ENCODE data around the gene GOSR2.

GOSR2 gene

DNA sequence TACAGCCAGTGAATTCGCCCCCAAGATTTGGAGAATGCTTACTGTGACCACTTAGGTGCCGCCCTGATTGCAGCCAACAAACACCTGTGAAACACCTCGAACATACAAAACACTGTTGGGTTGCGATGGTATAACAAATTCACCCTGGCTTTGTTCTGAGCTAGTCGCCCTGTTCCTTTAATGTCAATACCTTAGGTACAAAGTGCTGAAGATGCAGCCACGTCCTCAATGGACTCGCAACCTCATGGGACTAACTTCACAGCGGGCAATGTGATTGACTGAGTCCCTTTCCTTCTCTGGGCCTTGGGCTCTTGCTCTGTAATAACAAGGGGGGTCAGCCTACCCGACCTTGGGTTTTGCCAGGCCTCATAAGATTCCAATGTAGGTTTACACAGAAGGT lies 28.9 kb upstream of the GOSR2 start:
- Histone ChIP-seq H3F3A (ENCODE audit: low read depth) (no peaks in the 10 kb centered on the region), H3K4me1 (ENCODE audit: insufficient read depth, low read length, poor library complexity, severe bottlenecking) (peaks cover 11% of the 10 kb centered on the region), H4K20me1 (ENCODE audit: insufficient read depth, low read length, poor library complexity, severe bottlenecking) (no peaks in the 10 kb centered on the region), H3K27me3 (ENCODE audit: insufficient read depth, low read length, poor library complexity, severe bottlenecking) (no peaks in the 10 kb centered on the region), H3K36me3 (ENCODE audit: insufficient read depth, low read length) (no peaks in the 10 kb centered on the region), H3K79me2 (ENCODE audit: insufficient read depth, low read length) (no peaks in the 10 kb centered on the region), H3K9ac (ENCODE audit: low read depth, low read length, poor library complexity, severe bottlenecking) (no peak overlapping the region), H3K9me2 (replicated peaks; ENCODE audit: low read depth, low read length) (no peaks in the 10 kb centered on the region), H3K9me3 (ENCODE audit: insufficient read depth, low read depth, low read length) (no peaks in the 10 kb centered on the region), H3K4me2 (ENCODE audit: low read depth, low read length, poor library complexity, severe bottlenecking) (no peak overlapping the region), H3K4me3 (ENCODE audit: low read length, poor library complexity, severe bottlenecking) (no peak overlapping the region), H2AFZ (ENCODE audit: low read length) (no peak overlapping the region)
- TF ChIP-seq EZH2phosphoT487 (IDR thresholded peaks at IDR 0.05; ENCODE audit: borderline replicate concordance): no peak

DNA sequence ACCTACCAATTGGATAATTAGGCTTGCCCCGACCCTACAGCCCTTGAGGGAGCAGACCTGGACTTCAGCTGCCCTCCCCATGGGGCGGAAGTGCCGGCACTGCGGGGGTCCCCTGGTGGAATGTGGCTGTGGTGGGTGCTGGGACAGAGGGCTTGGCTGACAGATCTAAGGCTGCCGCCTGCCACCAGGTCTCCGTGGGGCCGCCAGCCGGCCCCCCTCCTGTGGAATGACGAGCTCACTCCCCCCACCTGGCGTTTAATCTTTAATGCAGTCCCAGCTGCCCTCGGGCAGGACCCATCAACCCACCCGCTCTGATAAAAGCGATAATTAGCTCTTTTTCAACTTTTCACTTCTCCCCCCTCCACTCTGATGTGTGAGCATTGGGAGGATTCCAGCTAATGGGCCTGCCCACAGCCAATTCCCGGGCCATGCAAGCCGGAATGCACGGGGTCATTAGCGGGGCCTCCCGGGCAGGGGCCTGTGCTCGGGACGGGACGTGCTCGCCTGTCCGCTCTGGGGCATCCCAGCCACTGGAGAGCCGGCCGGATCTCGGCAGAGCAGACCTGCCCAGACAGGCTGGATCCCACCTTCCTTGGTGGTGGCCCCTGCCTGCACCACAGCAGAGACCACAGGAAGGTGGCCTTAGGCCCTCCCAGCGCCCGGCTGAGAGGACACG lies 28.3 kb upstream of the GOSR2 start:
- H2AFZ ChIP-seq (ENCODE audit: low read length): no peak overlapping the region
- H3K9me3 ChIP-seq (ENCODE audit: insufficient read depth, low read depth, low read length): no peaks in the 10 kb centered on the region
- H3F3A ChIP-seq (ENCODE audit: low read depth): no peaks in the 10 kb centered on the region
- H3K9me2 ChIP-seq (replicated peaks; ENCODE audit: low read depth, low read length): no peaks in the 10 kb centered on the region
- TF ChIP-seq EZH2phosphoT487 (IDR thresholded peaks at IDR 0.05; ENCODE audit: borderline replicate concordance): no peak
- TF ChIP-seq, protein P1, sequence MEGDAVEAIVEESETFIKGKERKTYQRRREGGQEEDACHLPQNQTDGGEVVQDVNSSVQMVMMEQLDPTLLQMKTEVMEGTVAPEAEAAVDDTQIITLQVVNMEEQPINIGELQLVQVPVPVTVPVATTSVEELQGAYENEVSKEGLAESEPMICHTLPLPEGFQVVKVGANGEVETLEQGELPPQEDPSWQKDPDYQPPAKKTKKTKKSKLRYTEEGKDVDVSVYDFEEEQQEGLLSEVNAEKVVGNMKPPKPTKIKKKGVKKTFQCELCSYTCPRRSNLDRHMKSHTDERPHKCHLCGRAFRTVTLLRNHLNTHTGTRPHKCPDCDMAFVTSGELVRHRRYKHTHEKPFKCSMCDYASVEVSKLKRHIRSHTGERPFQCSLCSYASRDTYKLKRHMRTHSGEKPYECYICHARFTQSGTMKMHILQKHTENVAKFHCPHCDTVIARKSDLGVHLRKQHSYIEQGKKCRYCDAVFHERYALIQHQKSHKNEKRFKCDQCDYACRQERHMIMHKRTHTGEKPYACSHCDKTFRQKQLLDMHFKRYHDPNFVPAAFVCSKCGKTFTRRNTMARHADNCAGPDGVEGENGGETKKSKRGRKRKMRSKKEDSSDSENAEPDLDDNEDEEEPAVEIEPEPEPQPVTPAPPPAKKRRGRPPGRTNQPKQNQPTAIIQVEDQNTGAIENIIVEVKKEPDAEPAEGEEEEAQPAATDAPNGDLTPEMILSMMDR (conservative IDR thresholded peaks at IDR 0.05; ENCODE audit: low read length): no peak
- peaks cover 7% of the 10 kb centered on the region for H3K4me1 ChIP-seq (ENCODE audit: insufficient read depth, low read length, poor library complexity, severe bottlenecking)
- H4K20me1 ChIP-seq (ENCODE audit: insufficient read depth, low read length, poor library complexity, severe bottlenecking): no peaks in the 10 kb centered on the region
- H3K4me3 ChIP-seq (ENCODE audit: low read length, poor library complexity, severe bottlenecking): no peak overlapping the region
- H3K4me2 ChIP-seq (ENCODE audit: low read depth, low read length, poor library complexity, severe bottlenecking): no peak overlapping the region
- no peak overlapping the region for H3K9ac ChIP-seq (ENCODE audit: low read depth, low read length, poor library complexity, severe bottlenecking)
- no peaks in the 10 kb centered on the region for H3K36me3 ChIP-seq (ENCODE audit: insufficient read depth, low read length)
- no peaks in the 10 kb centered on the region for H3K27me3 ChIP-seq (ENCODE audit: insufficient read depth, low read length, poor library complexity, severe bottlenecking)
- H3K79me2 ChIP-seq (ENCODE audit: insufficient read depth, low read length): no peaks in the 10 kb centered on the region

DNA sequence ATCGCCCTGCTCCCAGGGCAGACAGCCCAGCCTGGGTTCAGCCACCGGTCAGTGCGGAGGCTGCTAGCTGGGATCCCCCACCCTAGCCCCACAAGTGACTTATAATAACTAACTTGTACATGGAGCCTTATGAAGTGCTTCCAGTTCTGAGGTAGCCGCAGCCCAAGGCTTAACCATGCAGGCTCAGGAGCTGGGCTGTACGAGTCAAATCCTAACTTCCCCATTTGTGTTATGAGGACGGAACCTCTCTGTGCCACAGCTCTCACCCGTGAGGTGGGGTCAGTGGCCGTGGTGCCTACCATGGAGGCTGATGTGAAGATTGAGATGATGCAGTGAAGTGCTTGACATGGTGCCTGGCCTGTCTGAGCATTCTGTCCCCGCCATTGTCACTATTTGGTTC lies 27.8 kb upstream of the GOSR2 start:
- Histone ChIP-seq H3K9me2 (replicated peaks; ENCODE audit: low read depth, low read length) (no peaks in the 10 kb centered on the region), H3K27me3 (ENCODE audit: insufficient read depth, low read length, poor library complexity, severe bottlenecking) (no peaks in the 10 kb centered on the region), H3K79me2 (ENCODE audit: insufficient read depth, low read length) (no peaks in the 10 kb centered on the region), H4K20me1 (ENCODE audit: insufficient read depth, low read length, poor library complexity, severe bottlenecking) (no peaks in the 10 kb centered on the region), H3K4me1 (ENCODE audit: insufficient read depth, low read length, poor library complexity, severe bottlenecking) (peaks cover 7% of the 10 kb centered on the region), H3K9me3 (ENCODE audit: insufficient read depth, low read depth, low read length) (no peaks in the 10 kb centered on the region), H3K9ac (ENCODE audit: low read depth, low read length, poor library complexity, severe bottlenecking) (no peak overlapping the region), H3K4me3 (ENCODE audit: low read length, poor library complexity, severe bottlenecking) (no peak overlapping the region), H2AFZ (ENCODE audit: low read length) (no peak overlapping the region), H3F3A (ENCODE audit: low read depth) (no peaks in the 10 kb centered on the region), H3K36me3 (ENCODE audit: insufficient read depth, low read length) (no peaks in the 10 kb centered on the region), H3K4me2 (ENCODE audit: low read depth, low read length, poor library complexity, severe bottlenecking) (no peak overlapping the region)
- TF ChIP-seq, protein P1 (conservative IDR thresholded peaks at IDR 0.05; ENCODE audit: low read length): no peak
- no peak for TF ChIP-seq EZH2phosphoT487 (IDR thresholded peaks at IDR 0.05; ENCODE audit: borderline replicate concordance)

DNA sequence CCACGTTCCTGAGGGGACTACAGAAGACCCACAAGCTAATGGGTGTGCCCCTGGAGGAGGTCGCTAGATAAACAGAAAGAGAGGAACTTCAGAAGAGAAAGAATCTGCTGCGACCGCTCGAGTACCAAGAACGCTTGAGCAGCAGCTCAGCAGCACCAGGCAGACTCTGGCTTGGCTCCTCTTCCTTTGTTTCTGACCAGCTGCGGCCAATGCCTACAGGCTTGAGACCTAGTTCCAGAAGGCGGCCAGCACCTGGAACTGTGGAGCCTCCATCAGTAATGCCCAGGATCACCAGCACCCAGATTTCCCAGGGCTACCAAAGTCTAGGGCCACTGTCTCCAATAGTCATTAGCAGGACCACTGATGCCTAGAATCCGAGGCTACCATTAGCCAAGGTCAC lies 26.0 kb upstream of the GOSR2 start:
- Histone ChIP-seq H3K4me2 (ENCODE audit: low read depth, low read length, poor library complexity, severe bottlenecking) (no peak overlapping the region), H2AFZ (ENCODE audit: low read length) (no peak overlapping the region), H3K9me2 (replicated peaks; ENCODE audit: low read depth, low read length) (no peaks in the 10 kb centered on the region), H3K36me3 (ENCODE audit: insufficient read depth, low read length) (no peaks in the 10 kb centered on the region), H3K79me2 (ENCODE audit: insufficient read depth, low read length) (no peaks in the 10 kb centered on the region), H3K27me3 (ENCODE audit: insufficient read depth, low read length, poor library complexity, severe bottlenecking) (no peaks in the 10 kb centered on the region), H4K20me1 (ENCODE audit: insufficient read depth, low read length, poor library complexity, severe bottlenecking) (no peaks in the 10 kb centered on the region), H3K9ac (ENCODE audit: low read depth, low read length, poor library complexity, severe bottlenecking) (no peak overlapping the region), H3F3A (ENCODE audit: low read depth) (no peaks in the 10 kb centered on the region), H3K9me3 (ENCODE audit: insufficient read depth, low read depth, low read length) (no peaks in the 10 kb centered on the region), H3K4me1 (ENCODE audit: insufficient read depth, low read length, poor library complexity, severe bottlenecking) (no peaks in the 10 kb centered on the region), H3K4me3 (ENCODE audit: low read length, poor library complexity, severe bottlenecking) (no peak overlapping the region)
- TF ChIP-seq, protein P1 (conservative IDR thresholded peaks at IDR 0.05; ENCODE audit: low read length): no peak
- TF ChIP-seq EZH2phosphoT487 (IDR thresholded peaks at IDR 0.05; ENCODE audit: borderline replicate concordance): no peak
